EH (cell line): ENCODE measurements around the gene WDR47.

ENCODE experiments used
- DNase-seq: peaks from one replicate; pipeline ENCODE4 v3.0.0-alpha.2; 2015; ENCODE audit warnings: low read depth

Gene WDR47

DNA sequence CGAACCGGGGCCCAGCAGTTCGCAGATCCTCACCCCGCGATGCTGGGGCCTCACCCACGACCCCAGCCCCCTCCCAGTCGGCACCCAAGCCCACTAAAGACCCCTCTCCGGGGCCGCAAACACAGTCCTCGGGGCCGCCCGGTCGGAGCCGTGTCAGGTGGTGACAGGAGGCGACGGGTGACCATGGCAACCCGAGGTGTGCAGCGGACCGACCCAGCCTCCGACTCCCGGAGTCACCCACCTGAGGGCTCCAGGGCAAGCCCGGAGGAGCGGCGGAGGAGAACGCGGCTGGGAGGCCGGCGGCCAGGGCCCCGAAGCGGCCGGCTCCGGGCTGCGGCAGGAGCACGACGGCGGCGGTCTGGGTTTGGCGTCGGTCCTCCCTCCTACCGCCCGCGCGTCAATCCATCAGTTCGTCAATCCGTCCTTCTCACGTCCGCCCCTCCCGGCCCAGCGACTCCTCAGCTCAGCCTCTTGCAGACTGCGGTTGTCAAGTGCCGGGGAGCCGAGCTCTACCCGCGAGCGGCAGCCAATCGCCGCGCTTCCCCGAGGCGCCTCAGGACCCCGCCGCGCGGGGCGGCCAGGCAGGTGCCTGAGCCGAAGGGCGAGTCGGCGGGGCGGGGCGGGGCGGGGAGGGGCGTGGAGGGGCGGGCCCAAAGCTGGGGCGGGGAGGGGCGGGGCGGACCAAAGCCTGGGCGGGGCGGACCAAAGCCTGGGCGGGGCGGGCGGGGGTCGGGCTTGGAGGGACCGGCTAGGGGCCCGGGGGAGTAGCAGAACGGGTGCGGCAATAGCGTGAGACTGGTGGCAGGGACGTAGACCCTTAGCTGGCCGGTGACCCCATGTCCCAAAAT, at the start of gene WDR47:
TSS of gene WDR47 (minus strand) at position 482 of the 848 bp plus-strand sequence. CDS start 18,590 bp downstream, outside the sequence.
- peak; percentile 96 for DNase-seq

GRCh38 chr1:109091078-109091838, 49.4 kb upstream of the WDR47 start:
- peak; percentile 69 for DNase-seq

GRCh38 chr1:109090196-109091077, 48.5 kb upstream of the WDR47 start, which contains the start of gene TMEM167B:
TSS of gene TMEM167B (plus strand) at chr1:109090764. CDS start at chr1:109090873, 109 bp downstream.
- DNase-seq, result peak; percentile 94

- peak; percentile 55 for DNase-seq
Measured at GRCh38 chr1:109089242-109090015, 47.5 kb upstream of the WDR47 start.

DNA sequence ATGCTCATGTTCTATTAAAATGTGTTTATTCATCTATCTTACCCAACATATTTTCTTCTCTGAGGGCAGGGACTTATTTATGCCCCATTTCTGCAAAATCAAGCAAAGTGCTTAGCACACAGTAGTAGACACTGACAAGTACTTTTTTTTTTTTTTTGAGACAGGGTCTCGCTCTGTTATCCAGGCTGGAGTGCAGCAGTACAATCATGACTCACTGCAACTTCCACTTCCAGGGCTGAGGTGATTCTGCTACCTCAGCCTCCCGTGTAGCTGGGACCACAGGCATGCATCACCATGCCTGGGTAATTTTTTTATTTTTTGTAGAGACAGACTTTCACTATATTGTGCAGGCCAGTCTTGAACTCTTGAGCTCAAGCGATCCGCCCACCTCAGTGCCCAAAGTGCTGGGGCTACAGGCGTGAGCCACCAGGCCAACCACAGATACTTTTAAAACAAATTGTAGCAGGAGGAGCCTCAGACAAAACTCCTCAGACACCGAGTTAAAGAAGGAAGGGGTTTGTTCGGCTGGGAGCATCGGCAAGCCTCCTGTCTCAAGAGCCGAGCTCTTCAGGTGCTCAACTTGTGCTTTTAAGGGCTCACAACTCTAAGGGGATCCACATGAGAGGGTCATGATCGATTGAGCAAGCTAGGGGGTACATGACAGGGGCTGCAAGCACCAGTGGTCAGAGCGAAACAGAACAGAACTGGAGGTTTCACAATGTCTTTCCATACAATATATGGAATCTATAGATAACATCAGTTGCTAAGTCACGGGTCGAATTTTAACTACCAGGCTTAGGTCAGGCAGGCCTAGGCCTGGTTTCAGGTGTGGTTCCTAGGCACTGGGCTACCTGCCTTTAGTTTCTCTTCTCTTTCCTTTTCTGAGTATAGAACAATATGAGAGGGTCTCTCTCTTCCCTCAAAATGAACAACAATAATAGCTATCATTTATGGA, 42.9 kb upstream of the WDR47 start:
- no peak for DNase-seq

- DNase-seq, result no peak
Measured at GRCh38 chr1:109083923-109084322, 42.0 kb upstream of the WDR47 start.

- no peak for DNase-seq
Measured at GRCh38 chr1:109083501-109083900, 41.6 kb upstream of the WDR47 start.

GRCh38 chr1:109080441-109081082, 38.7 kb upstream of the WDR47 start:
- no peak for DNase-seq

GRCh38 chr1:109079240-109079622, 37.3 kb upstream of the WDR47 start:
- DNase-seq, result no peak

GRCh38 chr1:109078317-109078716, 36.4 kb upstream of the WDR47 start:
- no peak for DNase-seq

DNA sequence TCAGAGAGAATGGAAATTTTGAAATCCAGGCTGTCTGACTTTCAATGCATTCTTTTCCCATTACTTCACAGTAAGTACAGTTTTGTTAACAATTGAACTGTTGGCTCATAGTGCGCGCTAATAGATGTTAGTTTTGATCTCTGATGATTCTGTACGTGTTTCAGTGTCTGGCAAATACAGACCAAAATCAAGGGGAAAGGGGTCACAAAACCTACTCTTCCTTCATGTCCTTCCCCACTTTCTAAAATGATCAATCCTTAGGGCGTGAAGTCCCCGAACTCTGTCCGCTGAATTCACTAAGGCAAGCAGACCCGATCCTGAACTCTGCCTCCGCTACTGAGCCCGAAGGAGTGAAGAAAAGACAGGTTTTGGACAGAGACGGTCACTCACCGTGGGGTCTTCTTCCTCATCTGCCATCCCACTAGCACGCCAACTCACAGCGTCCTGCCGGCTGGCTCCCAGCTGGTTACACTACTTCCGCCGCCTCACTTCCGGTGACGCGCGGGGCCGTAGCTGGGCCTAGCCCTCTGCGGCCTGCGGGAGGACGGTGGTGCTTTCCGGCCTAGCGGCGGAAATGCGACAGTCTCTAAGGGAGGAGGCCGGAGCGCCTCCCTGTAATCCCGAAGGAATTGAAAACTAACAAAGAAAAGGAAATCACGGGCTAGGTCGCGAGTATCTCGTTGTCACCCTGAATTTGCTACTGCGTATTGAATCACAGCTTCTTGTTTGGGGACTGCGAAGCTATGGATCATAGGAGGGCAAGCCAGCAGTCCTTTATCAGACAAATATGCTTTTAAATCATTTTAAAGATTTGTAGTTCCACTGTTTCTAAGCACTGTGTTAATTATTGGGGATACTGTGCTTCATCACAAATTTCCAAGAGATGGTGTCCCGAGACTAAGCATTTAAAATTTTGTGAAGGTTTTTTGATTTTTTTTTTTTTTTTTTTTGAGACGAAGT, 33.9 kb upstream of the WDR47 start, which contains the start of gene TAF13:
TSS of gene TAF13 (minus strand) at position 473 of the 960 bp plus-strand sequence. CDS start at position 417, 56 bp downstream.
- peak; percentile 97 for DNase-seq

- no peak for DNase-seq
Measured at GRCh38 chr1:109069294-109069693, 27.4 kb upstream of the WDR47 start.

DNA sequence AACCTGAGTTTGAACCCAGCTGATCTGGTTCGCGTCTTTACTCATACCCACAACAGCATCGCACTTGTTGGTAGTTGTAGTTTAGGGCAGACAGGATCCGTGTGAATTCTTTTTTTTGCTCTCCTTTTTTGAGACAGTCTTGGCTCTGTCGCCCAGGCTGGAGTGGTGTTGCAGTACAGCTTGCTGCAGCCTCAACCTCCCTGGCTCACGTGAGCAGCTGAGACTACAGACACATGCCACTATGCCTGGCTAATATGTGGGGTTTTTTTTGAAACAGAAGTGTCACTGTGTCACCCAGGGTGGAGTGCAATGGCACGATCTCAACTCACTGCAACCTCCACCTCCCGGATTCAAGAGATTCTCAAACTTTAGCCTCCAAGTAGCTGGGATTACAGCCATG, 26.0 kb upstream of the WDR47 start:
- no peak for DNase-seq

DNA sequence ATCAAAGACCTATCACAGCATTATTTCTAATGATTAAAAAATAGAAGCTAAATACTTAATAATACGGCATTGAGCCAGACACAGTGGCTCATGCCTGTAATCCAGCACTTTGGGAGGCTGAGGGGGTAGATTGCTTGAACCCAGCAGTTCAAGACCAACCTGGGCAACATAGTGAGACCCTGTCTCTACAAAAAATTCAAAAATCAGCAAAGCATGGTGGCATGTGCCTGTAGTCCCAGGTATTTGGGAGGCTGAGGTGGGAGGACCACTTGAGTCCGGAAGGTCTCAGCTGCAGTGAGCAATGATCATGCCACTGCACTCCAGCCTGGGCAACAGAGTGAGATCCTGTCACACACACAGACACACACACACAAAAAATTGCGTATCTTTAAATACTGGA, 23.2 kb upstream of the WDR47 start:
- DNase-seq, result no peak

- no peak for DNase-seq
Measured at GRCh38 chr1:109061183-109061582, 19.3 kb upstream of the WDR47 start.

DNA sequence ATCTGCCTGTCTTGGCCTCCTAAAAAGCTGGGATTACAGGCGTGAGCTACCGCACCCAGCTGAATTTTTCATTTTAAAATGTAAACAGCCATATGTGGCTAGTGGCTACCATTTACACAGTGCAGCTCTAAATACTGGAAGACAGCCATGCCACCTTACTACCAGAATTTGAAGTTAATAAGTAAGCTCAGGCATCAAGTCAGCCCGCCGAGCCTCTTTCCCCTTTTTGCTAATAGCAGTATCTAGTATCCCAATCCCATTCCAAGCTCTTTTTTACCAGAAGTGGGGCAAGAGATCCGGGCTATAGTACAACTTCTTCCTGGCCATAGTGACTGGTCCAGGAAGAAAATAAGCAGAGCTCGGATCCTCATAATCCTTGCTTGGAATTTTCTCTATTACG, 18.8 kb upstream of the WDR47 start:
- no peak for DNase-seq

- DNase-seq, result no peak
Measured at GRCh38 chr1:109059026-109059425, 17.1 kb upstream of the WDR47 start.

- no peak for DNase-seq
Measured at GRCh38 chr1:109056064-109056463, 14.2 kb upstream of the WDR47 start.
